IPS-18c (cell line): ENCODE data around the gene C6orf136.
A peak's percentile ranks its signal among the peaks of the same experiment; 100 is the strongest.
"Not testable (repeated sequence)": the region's sequence is repeated elsewhere in the genome, so short reads cannot be mapped to it uniquely, and the experiment has no call there.

Experiments
- H3K4me3 ChIP-seq: 2 replicates; pipeline ENCODE4 v1.7.0; 2013; ENCODE audit warnings: low read depth, mild to moderate bottlenecking, low read length, moderate library complexity; ENCODE audit not compliant: insufficient read depth
- H3K9me3 ChIP-seq: one replicate; pipeline ENCODE4 v1.6.1; 2013; ENCODE audit warnings: mild to moderate bottlenecking, low read length, moderate library complexity; ENCODE audit not compliant: control insufficient read depth, insufficient read depth

C6orf136 gene

DNA sequence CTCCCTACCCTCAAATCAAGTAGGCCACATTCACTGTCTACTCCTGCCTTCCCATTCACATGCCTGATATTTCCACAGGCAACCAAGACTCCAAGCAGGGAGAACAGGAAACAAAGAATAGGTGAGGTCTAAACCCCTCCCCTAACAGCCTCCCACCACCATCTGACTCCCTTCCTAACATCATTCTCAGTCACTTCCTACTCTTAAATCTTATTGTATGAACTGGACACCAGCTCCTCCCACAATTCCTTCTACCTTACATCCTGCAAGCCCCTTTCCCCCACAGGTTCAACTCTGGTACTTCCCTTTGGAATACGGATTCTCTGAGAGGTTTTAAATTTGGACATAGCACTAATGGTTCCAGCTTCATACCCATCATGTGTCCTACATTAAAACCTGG lies 944 bp upstream of the C6orf136 start:
- no peaks in the 10 kb centered on the region for H3K9me3 ChIP-seq
- peak overlapping the region; percentile 95 for H3K4me3 ChIP-seq

DNA sequence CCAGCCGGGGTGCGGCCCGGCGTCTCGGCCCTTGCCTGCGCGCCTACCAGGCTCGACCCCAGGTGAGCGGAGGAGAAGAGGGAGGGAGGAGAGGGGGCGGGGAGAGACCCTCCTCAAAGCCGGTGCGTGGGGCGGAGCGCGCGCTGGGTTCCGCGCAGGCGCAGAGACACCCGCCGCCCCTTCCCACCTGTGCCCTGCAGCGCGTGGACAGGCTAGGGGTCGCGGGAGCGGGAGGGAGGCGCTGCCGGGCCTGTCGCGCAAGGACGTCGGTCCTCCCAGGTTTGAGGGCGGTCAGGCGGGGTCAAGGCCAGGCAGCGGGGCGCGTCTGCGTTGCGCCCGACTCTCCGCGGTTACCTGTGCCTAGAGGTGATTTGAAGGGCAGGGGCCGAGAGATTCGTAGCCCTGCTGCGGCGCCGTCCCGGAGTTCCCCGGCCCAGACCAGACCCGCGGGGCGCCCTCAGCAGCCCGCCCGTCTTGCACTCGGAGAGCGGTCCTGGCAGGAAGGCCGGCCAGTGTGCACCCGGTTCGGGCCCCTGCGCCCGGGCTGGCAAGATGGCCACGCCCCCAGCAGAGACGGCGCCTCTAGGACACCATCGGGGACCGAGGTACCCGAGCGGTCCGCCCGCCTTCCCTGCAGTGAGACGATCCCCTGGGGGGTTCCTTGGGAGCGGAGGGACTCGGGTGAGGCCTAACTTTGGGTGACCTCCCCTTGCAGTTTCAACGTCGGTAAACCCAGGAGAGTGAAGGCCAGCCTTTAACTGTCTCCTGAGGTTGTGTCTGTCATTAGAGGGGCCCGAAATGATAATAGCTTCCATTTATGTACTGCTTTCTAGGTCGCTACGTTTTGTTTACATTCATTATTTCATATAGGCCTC lies 546 bp downstream of the C6orf136 start:
- peak overlapping the region; percentile 95 for H3K4me3 ChIP-seq
- no peaks in the 10 kb centered on the region for H3K9me3 ChIP-seq

DNA sequence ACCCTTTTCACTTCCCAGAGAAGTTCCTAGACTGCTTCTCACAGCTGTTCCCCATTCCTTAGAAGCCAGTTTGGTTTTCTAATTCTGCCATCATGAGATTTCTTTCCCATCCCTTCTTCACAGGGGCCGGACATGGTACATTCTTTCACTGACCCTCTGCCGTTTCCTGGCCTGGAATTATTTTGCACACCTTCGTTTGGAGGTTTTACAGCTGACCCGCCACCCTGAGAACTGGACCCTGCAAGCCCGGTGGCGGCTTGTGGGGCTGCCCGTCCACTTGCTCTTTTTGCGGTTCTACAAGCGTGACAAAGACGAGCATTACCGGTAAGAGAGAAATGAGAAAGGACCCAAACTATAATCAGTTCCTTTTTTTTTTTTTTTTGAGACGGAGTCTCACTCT lies 4.2 kb downstream of the C6orf136 start:
- H3K9me3 ChIP-seq: no peaks in the 10 kb centered on the region
- H3K4me3 ChIP-seq: no peak overlapping the region

DNA sequence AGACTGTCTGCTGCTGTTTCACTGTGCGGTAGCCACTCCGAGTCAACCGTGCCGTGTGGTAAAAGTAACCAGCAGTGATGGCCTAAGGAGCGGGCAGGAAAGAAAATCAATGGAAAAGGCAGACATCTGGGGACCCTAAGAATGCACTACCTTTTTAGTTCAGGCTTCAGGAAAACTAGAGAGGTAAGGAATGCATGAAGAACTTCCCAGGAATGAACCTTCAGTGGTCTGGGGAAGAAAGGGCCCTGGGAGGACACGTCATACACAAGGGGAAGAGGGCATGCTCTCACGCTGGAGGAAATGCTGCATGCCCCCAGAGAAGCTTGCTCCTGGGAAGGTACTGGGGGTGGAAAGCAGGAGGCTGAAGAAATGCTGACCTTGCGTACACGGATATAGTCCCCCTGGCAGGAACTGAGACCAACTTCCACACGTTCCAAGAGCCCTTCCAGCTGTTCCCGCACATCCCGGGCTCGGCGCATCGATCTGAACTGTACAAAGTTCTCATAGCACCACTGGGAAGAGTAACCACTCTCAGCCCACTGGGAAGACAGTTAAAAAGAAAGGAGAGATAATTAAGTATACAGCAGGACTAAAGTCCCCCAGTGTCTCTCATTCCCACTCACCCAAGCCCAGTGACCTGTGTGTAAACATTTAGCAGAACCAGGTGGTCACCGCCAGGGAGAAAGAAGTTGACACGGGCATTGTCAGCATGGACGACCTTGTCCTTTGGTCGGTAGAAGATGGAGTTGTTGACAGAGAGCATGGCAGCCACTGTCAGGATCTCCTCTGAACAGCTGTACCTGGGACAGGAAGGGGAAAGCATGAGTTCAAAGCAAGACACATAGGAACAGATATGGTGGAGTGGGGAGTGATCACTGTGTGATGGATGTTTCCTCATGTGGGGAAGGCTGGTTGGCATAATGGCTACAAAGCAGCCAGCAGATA lies 8.1 kb downstream of the C6orf136 start:
- Histone ChIP-seq H3K9me3 (no peaks in the 10 kb centered on the region), H3K4me3 (no peak overlapping the region)

DNA sequence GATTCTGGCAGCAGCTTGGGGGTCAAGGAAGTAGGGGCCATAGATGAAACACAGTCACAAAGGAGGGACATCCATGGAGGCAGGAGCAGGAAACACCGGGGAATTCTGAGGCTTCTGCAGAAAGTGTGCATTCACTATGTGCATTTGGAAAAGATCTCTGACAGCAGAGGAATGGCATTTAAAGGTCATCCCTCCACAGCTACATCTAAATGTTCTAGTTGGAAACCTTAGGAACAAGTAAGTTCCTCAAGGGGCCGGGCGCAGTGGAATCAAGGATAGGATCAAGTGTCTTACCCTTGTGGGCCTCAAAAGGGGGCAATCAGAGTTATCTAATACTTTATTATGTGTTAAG lies 8.8 kb downstream of the C6orf136 start:
- H3K4me3 ChIP-seq: no peak overlapping the region
- H3K9me3 ChIP-seq: no peaks in the 10 kb centered on the region

DNA sequence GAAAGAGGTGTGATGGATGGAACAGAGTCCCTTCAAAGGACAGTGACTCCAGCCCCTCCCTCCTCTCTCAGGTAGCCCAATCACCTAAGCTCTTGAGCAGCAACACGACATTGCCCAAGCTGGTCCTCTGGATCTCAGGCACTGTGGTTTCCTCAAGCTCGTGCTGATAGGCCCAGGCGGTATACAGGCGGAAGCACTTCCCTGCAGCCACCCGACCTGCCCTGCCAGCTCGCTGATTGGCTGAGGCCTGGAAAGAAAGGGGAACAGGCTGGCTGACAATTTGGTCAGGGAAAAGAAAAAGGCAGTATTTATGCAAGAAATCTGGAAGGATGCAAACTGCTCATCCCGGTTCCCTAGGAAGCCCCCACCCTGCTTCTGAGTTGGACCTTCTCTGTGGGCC lies 9.6 kb downstream of the C6orf136 start:
- Histone ChIP-seq H3K9me3 (no peaks in the 10 kb centered on the region), H3K4me3 (no peak overlapping the region)

DNA sequence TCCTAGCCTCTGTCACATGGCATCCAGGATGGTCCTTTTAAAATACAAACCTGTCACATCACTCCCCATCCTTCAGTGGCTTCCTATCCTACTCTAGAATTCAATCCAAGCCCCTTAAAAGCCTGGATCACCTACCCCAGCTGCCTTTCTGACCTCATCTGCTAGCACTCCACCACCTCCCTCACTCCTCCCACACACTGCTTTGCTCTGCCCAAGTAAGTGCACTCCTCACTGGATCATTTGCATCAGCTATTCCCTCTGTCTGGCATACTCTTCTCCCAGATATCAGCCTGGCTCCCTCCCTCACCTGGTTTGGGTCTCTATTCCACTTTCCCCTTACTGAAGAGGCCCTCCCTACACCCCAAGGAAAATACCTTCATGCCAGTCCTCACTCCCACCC lies 10.5 kb downstream of the C6orf136 start:
- no peaks in the 10 kb centered on the region for H3K9me3 ChIP-seq

DNA sequence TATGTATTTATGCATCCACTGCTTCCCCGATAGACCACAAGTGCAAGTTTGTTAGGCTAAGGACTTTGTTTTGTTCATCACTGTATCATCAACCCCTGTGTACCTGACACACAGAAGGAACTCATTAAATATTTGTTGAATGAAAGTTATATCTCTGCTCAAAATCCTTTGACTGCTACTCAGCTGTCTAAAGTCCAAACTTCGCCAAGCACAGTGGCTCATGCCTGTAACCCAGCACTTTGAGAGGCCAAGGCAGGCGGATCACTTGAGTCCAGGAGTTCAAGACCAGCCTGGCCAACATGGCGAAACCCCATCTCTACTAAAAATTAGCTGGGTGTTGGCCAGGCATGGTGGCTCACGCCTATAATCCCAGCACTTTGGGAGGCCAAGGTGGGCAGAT lies 11.0 kb downstream of the C6orf136 start:
- not testable (repeated sequence) for H3K9me3 ChIP-seq, H3K4me3 ChIP-seq

More for the DNA sequence above, 10.5 kb downstream of the C6orf136 start:
- H3K4me3 ChIP-seq: no peak overlapping the region

DNA sequence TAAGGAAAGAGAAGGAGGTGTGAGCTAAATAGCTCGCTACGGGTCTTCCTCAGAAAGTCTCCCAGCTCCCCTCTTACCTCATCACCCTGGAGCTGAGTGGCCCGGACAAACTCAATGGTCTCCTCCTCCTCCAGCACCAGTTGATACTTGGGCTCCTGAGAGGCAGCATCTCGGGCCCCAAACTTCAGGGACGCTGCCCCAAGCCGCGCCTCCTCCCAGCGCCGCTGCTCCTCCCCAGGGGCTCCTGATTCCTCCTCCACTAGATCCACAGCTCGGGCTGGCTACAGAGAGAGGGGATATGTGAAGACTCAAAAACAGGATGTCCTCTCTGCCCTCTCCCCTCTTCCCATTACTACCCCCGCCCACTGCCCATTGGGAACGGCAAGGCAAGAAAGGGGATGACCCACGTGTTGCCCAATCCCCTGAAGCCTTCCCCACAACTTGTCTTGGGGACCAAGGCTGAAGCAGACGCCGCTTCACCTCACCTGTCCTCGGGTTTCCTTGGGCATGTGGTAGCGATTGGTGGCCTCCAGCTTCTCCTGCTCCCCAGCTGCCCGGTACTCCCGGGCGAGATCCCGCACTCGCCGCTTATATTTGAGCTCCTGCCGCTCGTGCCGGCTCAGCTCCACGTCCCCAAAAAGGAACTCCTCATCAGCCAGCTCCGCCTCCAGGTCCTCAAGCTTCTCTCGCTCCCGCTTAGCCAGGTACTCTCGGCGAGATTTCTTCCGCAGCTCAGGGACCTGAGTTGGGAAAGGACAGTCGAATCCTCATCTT lies 18.2 kb downstream of the C6orf136 start:
- no peaks in the 10 kb centered on the region for H3K9me3 ChIP-seq
- no peak overlapping the region for H3K4me3 ChIP-seq

DNA sequence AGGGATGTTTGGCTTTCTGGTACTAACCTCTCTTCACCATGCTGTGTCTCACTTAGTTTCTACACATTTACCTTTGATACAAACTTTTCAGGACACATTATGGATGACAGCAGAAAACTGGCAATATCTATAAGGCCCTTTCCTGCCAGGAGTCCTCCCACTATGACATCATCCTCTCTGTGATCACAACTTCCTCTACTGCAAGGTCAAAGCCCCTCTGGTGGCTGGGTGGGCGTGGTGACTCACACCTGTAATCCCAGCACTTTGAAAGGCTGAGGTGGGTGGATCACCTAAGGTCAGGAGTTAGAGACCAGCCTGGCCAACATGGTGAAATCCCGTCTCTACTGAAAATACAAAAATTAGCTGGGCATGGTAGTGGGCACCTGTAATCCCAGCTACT lies 19.4 kb downstream of the C6orf136 start:
- not testable (repeated sequence) for H3K4me3 ChIP-seq, H3K9me3 ChIP-seq

DNA sequence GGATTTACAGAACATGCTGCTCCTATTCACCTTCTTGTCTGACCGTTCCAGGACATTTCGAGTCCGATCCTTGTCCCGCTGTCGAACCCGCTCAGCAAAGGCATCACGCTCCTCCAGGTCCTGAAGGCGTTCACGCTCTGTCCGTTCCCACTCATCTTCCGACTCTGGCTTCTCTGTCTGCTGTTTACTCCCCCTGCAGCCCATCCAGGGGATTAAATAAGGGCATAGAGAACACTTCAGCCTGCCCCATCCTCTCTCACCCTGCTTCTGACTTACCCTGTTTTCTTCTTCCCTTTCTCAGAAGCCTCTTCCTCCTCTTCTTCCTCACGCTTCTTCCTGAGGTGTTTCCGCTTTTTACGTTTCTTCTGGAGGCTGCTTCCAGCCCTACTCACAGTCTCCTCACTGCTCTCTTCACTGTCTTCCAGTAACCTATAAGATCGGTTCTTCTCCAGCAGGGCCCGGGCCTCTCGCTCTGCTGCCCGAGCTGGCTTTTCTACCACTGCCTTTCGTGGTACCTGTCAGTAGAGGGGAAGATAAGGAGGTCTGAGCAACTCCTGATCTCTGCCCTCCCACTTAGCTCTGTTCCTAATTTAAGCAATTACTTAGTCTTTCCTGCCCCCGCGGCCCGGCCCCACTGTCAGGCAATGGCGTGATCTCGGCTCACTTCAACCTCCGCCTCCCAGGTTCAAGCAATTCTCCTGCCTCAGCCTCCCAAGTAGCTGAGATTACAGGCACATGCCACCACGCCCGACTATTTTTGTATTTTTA lies 24.0 kb downstream of the C6orf136 start:
- Histone ChIP-seq H3K9me3 (no peaks in the 10 kb centered on the region), H3K4me3 (no peak overlapping the region)

DNA sequence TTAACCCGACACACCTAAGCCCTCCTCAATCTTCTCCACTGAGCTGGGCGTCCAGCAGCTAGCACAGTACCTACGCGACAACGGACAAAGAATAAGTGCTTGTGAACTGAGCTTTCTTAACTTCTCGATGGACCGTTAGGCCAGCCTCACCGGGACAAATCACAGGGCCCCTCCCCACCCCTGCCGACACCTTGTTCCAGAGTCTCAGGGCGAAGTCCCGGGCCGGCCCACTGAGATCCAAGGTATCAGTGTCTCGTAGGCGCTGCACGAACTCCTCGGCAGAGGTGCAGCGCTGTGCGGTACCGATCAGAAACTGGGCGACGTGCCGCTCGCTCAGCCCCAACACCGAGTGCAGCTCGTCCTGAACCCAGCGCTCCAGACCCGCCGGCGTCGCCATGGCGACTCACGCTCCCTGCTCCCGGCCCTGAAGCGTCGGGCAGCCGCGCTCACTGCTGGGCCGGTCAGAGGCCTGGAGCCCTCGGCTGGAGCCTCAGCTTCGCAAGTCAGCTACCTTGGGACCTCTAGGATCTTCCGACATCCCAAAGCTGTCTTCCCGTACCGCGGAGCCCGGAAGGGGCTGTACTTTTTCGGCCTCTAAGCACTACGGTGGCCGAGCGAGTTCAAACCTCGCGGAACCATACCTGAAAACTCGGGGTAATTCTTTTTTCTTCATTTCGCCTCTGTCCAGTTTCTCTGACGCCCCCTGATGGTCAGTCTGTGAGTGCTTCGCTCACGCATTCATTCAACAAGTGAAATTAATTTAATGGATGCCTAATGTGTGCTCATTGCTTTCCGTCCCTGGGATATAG lies 25.7 kb downstream of the C6orf136 start, which contains the start of gene DHX16:
DHX16 (minus strand) TSS at position 562 of the 809 bp plus-strand sequence; CDS start at position 397, 165 bp downstream.
- Histone ChIP-seq H3K4me3 (peak within 1 kb of the TSS; percentile 98), H3K9me3 (no peaks in the 10 kb centered on the region)

DNA sequence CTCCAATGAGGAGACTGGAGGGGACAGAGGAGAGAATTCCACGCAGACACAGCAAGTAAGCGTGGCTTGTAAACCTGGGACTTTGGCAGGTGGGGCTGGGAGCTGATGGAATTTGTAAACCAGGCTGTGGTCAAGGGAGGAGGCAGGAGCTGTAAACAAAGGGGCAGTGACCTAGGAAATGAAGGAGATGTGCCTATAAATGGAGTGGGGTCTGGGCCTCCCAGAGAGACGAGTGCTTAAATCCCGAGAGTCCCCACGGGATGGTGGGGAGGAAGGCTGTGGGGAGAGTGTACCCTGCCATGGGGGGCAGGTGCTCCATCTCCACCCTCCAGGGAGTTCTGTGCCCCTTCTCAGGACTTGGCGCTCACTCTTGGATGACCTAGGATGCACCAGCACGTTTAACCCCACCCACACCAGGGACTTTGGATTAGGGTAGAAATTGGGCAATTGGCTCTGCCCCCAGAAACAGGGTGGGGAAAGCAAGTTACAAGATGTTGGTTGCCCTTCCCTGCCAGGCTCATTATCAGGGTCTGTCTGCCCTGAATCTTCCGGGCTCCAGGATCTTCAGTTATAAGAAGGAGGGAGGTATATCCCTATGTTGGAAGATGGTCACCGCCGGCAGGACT lies 29.8 kb downstream of the C6orf136 start:
- H3K9me3 ChIP-seq: no peaks in the 10 kb centered on the region
- H3K4me3 ChIP-seq: no peak overlapping the region

DNA sequence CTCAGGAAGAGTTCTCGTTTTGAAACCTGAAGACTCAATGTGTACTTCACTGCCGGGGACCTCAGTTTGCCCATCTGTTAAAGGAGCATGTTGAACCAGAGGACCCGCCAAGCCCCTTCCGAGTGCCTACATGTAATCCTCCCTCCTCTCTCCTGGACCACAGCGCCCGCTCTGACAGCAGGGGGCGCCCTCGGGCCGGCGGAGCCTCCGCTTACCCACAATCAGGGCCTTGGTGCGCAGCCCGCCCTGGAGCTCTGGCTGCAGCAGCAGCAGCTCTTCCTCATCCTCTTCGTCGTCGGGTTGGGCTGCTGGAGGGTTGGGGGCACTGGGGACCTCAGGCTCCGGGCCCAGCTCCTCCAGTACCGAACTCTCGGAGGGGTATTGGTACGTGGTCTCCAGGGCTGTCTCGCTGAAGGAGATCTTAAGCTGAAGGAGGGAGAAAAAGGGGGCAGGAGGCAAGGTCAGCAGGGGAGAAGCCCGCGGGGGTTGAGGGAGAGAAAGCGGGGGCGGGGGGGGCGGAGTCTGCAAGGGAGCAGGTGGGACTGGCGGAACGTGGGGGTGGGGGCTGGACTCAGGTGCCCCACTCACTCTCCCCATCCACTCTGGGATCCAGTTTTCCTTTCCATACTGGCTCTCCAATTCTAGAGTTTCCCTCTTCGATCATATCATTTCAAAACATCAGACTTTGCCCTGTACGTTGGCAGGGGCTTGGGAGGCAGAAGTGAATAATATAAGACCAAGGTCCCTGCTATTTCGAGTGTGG lies 32.2 kb downstream of the C6orf136 start:
- peaks cover 2% of the 10 kb centered on the region for H3K9me3 ChIP-seq
- no peak overlapping the region; the same call in 1 of the 2 replicates for H3K4me3 ChIP-seq
